ENCODE data around the gene PTGDS. TPM values are rescaled to one million over a fixed set of nuclear protein-coding genes. Genes with fewer than 3 reads are reported as not detected.

PTGDS gene
- total RNA-seq, 1 experiment from 2014 or later = not detected

DNA sequence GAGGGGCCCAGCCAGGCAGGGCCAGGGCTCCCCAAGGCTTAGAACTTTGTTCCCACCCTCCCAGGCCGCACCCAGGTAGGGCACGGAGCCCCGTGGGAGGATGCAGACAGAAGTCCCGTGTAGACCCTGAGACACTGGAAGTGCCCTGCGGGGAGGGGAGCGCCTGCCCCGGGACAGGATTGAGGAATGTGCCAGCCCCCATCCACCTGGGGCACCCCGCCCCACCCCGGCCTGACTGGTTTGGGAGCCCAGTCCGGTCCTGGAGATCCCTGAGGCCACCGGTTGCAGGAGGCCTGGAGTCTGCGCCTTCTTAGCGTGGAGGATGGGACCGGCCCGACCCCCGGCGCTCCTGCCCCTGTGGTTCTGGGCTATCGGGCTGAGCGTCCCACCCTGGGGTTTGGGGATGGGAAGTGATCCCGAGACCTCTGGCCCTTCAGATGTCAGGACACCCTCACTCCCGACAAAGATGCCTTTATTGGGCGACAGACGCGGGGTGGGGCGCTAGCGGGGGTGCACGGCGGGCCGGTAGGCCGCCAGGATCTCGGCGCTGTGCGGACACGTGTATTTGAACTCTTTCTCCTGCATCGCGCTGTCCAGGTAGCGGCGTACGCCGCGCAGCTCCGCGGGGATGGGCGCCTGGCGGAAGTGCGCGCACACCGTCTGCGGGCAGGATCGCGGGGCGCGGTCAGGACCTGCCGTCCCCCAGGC, 17.0 kb downstream of the PTGDS start:
- CTCF ChIA-PET = no interaction called here
- Mint-ChIP-seq H3K36me3 (ENCODE audit: insufficient read depth, unreplicated experiment) (peaks cover 28% of the 10 kb centered on the region), H3K9me3 (ENCODE audit: low read depth, unreplicated experiment) (no peaks in the 10 kb centered on the region), H3K27ac (ENCODE audit: unreplicated experiment) (no peak overlapping the region), H3K4me3 (ENCODE audit: low read depth, unreplicated experiment) (no peak overlapping the region), H3K4me1 (ENCODE audit: low read depth, unreplicated experiment) (peaks cover 11% of the 10 kb centered on the region), H3K27me3 (ENCODE audit: unreplicated experiment) (peaks cover 4% of the 10 kb centered on the region)
- BruUV-seq (replicated peaks) = no TSS peak
- no peak for DNase-seq
- intact Hi-C loops (cut with micrococcal nuclease; ENCODE audit: unreplicated experiment) = no loop called here
- TF ChIP-seq, protein P1, sequence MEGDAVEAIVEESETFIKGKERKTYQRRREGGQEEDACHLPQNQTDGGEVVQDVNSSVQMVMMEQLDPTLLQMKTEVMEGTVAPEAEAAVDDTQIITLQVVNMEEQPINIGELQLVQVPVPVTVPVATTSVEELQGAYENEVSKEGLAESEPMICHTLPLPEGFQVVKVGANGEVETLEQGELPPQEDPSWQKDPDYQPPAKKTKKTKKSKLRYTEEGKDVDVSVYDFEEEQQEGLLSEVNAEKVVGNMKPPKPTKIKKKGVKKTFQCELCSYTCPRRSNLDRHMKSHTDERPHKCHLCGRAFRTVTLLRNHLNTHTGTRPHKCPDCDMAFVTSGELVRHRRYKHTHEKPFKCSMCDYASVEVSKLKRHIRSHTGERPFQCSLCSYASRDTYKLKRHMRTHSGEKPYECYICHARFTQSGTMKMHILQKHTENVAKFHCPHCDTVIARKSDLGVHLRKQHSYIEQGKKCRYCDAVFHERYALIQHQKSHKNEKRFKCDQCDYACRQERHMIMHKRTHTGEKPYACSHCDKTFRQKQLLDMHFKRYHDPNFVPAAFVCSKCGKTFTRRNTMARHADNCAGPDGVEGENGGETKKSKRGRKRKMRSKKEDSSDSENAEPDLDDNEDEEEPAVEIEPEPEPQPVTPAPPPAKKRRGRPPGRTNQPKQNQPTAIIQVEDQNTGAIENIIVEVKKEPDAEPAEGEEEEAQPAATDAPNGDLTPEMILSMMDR (IDR thresholded peaks at IDR 0.05; ENCODE audit: unreplicated experiment) = no peak

DNA sequence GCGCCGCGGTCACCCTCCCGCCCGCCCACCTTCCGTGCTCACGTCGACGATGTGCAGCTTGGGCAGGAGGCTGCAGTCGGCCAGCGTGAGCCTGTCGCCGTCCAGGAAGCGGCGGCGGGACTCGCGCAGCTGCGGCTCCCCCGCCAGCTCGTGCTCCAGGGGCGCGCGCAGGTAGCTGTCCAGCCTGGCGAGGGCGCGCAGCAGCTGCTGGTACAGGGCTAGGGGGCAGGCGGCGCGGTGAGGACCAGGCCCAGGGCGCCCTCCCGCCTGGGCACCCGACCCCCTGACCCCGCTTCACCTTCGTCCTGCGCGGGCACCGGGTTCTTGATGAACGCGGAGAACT, 17.6 kb downstream of the PTGDS start:
- intact Hi-C loops (cut with micrococcal nuclease; ENCODE audit: unreplicated experiment) = no loop called here
- CTCF ChIA-PET = no interaction called here
- no peaks in the 10 kb centered on the region for H3K27me3 Mint-ChIP-seq (ENCODE audit: unreplicated experiment)
- H3K4me3 Mint-ChIP-seq (ENCODE audit: low read depth, unreplicated experiment) = no peak overlapping the region
- no TSS peak for BruUV-seq (replicated peaks)
- peaks cover 11% of the 10 kb centered on the region for H3K4me1 Mint-ChIP-seq (ENCODE audit: low read depth, unreplicated experiment)
- TF ChIP-seq, protein P1 (IDR thresholded peaks at IDR 0.05; ENCODE audit: unreplicated experiment) = no peak
- DNase-seq = no peak
- H3K27ac Mint-ChIP-seq (ENCODE audit: unreplicated experiment) = no peak overlapping the region
- H3K36me3 Mint-ChIP-seq (ENCODE audit: insufficient read depth, unreplicated experiment) = peaks cover 28% of the 10 kb centered on the region
- H3K9me3 Mint-ChIP-seq (ENCODE audit: low read depth, unreplicated experiment) = no peaks in the 10 kb centered on the region

DNA sequence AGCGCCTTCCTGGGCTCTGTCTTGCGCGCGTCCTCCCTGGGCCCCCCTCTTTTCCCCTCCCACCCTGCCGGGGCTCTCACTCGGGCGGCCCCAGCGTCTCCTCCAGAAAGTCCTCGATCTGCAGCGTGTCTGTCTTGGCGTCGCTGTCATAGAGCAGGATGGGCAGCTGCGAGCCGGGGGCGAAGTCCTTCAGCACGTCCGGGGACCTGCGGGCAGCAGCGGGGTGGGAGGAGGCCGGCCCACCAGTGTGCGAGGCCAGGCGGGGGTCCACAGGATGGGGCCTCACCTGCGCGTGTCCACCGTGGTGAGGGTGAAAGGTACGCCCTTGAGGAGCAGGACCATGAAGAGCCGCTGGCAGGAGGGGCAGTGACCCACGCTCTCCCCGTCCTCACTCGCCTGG, 18.1 kb downstream of the PTGDS start:
- peaks cover 11% of the 10 kb centered on the region for H3K4me1 Mint-ChIP-seq (ENCODE audit: low read depth, unreplicated experiment)
- TF ChIP-seq, protein P1 (IDR thresholded peaks at IDR 0.05; ENCODE audit: unreplicated experiment) = no peak
- BruUV-seq (replicated peaks) = no TSS peak
- no peaks in the 10 kb centered on the region for H3K27me3 Mint-ChIP-seq (ENCODE audit: unreplicated experiment)
- CTCF ChIA-PET = interaction anchor here (1.0 kb wide), 1 partner anchor 17 kb away, joined by 8 read pairs; no protein-coding TSS in a partner anchor
- no peak overlapping the region for H3K4me3 Mint-ChIP-seq (ENCODE audit: low read depth, unreplicated experiment)
- intact Hi-C loops (cut with micrococcal nuclease; ENCODE audit: unreplicated experiment) = no loop called here
- no peaks in the 10 kb centered on the region for H3K9me3 Mint-ChIP-seq (ENCODE audit: low read depth, unreplicated experiment)
- DNase-seq = no peak
- H3K36me3 Mint-ChIP-seq (ENCODE audit: insufficient read depth, unreplicated experiment) = peaks cover 28% of the 10 kb centered on the region
- H3K27ac Mint-ChIP-seq (ENCODE audit: unreplicated experiment) = no peak overlapping the region

DNA sequence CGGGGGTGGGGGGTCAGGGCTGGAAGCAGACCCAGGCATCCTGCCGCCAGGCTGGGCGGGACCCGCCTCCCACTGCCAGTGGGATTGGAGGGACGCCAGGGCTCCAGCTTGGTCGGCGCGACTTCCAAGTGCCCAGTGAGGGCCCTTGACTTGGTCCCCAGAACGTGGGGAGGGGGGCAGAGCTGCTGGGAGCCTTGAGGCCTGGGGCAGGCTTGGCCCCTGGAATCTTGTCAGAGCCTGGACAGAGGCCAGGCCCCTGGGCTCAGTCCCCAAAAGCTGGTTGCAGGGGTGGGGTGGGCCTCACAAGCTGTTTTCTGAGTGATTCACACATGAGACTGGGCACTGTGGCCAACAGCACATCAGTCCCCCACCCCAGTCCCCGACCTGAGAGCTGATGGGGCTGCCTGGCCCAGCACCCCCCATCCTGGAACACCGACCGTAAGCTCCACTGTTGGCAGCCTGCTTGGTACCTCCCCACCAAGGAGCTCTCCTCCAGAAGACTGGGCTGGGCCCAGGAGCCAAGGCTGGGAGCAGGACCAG, 18.5 kb downstream of the PTGDS start:
- CTCF ChIA-PET = interaction anchor here (1.0 to 1.6 kb wide), 2 partner anchors 17 to 46 kb away, joined by 4 to 8 read pairs; no protein-coding TSS in a partner anchor
- intact Hi-C loops (cut with micrococcal nuclease; ENCODE audit: unreplicated experiment) = no loop called here
- H3K4me3 Mint-ChIP-seq (ENCODE audit: low read depth, unreplicated experiment) = no peak overlapping the region

More for the DNA sequence above, 18.5 kb downstream of the PTGDS start:
- Mint-ChIP-seq H3K27ac (ENCODE audit: unreplicated experiment) (no peak overlapping the region), H3K9me3 (ENCODE audit: low read depth, unreplicated experiment) (no peaks in the 10 kb centered on the region), H3K36me3 (ENCODE audit: insufficient read depth, unreplicated experiment) (peaks cover 24% of the 10 kb centered on the region), H3K27me3 (ENCODE audit: unreplicated experiment) (no peaks in the 10 kb centered on the region), H3K4me1 (ENCODE audit: low read depth, unreplicated experiment) (peaks cover 11% of the 10 kb centered on the region)
- BruUV-seq (replicated peaks) = no TSS peak
- TF ChIP-seq, protein P1 (IDR thresholded peaks at IDR 0.05; ENCODE audit: unreplicated experiment) = no peak
- no peak for DNase-seq
